CD4-positive, alpha-beta memory T cell (primary cell): ENCODE data around the gene APBB1IP. TPM values are rescaled to one million over a fixed set of nuclear protein-coding genes. Genes with fewer than 3 reads are reported as not detected.

Experiments
- CTCF ChIA-PET: fragments of 350-600 bp; sonication (Branson Sonifier 250); formaldehyde crosslinking; loops from one replicate; lab custom pipeline; 2021; ENCODE audit warnings: inconsistent platforms; ENCODE audit not compliant: partially characterized antibody; lab: Charles Lee
- POLR2A ChIA-PET: fragments of 350-600 bp; sonication (Branson Sonifier 250); formaldehyde crosslinking; loops from one replicate; lab custom pipeline; 2021; ENCODE audit not compliant: partially characterized antibody; lab: Charles Lee
- DNase-seq, 5 donors: peaks; one replicate each; pipeline versions ENCODE4 v3.0.0 to v3.0.0-alpha.2; 2020 to 2022; ENCODE audit warnings: mixed read lengths in 1 of 5
- H3K27ac ChIP-seq: one replicate; pipeline ENCODE4 v1.7.0; 2013; ENCODE audit warnings: low read depth, low read length
- H3K27me3 ChIP-seq: 2 replicates; pipeline ENCODE4 v1.7.0; 2013; ENCODE audit warnings: mild to moderate bottlenecking, low read length, moderate library complexity; ENCODE audit not compliant: insufficient read depth
- H3K36me3 ChIP-seq: 2 replicates; pipeline ENCODE4 v1.7.0; 2013; ENCODE audit warnings: mild to moderate bottlenecking, low read length, moderate library complexity; ENCODE audit not compliant: insufficient read depth
- H3K4me1 ChIP-seq: 2 replicates; pipeline ENCODE4 v1.7.0; 2013; ENCODE audit warnings: mild to moderate bottlenecking, low read length, moderate library complexity; ENCODE audit not compliant: insufficient read depth
- H3K4me3 ChIP-seq, 2 donors: one replicate each; pipeline ENCODE4 v1.7.0; 2013; ENCODE audit warnings: low read length in 2 of 2, mild to moderate bottlenecking in 1 of 2
- H3K9me3 ChIP-seq, 2 donors: one replicate each; pipeline ENCODE4 v1.7.0; 2013; ENCODE audit warnings: low read length in 2 of 2, control low read depth in 1 of 2; ENCODE audit not compliant: control insufficient read depth in 1 of 2
- H3K27ac Mint-ChIP-seq, 7 donors: one replicate each; pipeline ENCODE4 v1.8.0; 2020 to 2021; ENCODE audit warnings: mixed read lengths in 7 of 7, mild to moderate bottlenecking in 6 of 7, inconsistent platforms in 3 of 7, moderate library complexity in 3 of 7
- H3K27me3 Mint-ChIP-seq, 2 donors: one replicate each; pipeline ENCODE4 v1.8.0; 2020 to 2021; ENCODE audit warnings: mixed read lengths in 2 of 2
- H3K36me3 Mint-ChIP-seq, 2 donors: one replicate each; pipeline ENCODE4 v1.8.0; 2020 to 2021; ENCODE audit warnings: mixed read lengths in 2 of 2, inconsistent platforms in 1 of 2, mild to moderate bottlenecking in 1 of 2
- H3K4me1 Mint-ChIP-seq, 4 donors: one replicate each; pipeline ENCODE4 v1.8.0; 2020 to 2021; ENCODE audit warnings: mixed read lengths in 4 of 4, mild to moderate bottlenecking in 1 of 4
- H3K4me3 Mint-ChIP-seq, 8 donors: one replicate each; pipeline ENCODE4 v1.8.0; 2020 to 2021; ENCODE audit warnings: mixed read lengths in 8 of 8, mild to moderate bottlenecking in 7 of 8, moderate library complexity in 6 of 8, inconsistent platforms in 3 of 8
- H3K9me3 Mint-ChIP-seq, 8 donors: one replicate each; pipeline ENCODE4 v1.8.0; 2020 to 2021; ENCODE audit warnings: mixed read lengths in 8 of 8, mild to moderate bottlenecking in 5 of 8, inconsistent platforms in 3 of 8, moderate library complexity in 1 of 8
- intact Hi-C: fragments of 100-400 bp; cut with micrococcal nuclease; formaldehyde crosslinking; loops from one replicate; pipeline ENCODE4 v1.15.1; 2023
- polyA plus RNA-seq, 2 donors: library from polyadenylated mRNA; unstranded; fragments of 300-500 nt; fragmentation: Illumina TruSeq; gene quantifications; one replicate each; pipeline ENCODE4 v1.2.3, GENCODE V29; 2021
- total RNA-seq, 2 experiments: library from RNA; stranded (reverse); gene quantifications; one replicate each; pipeline ENCODE4 v1.2.3, GENCODE V29; 2021

APBB1IP gene
- total and polyA plus RNA-seq, 4 experiments from 2014 or later = 30.6 to 106 (median 95.7) TPM

- no peaks in the 10 kb centered on the region for H3K9me3 ChIP-seq
- intact Hi-C loops = no loop called here
- Mint-ChIP-seq H3K4me1 (peaks cover 0 to 3% (median under 1%) of the 10 kb centered on the region in 4 donors), H3K4me3 (no peak overlapping the region), H3K9me3 (peaks cover 0 to 4% (median 0%) of the 10 kb centered on the region in 8 donors), H3K27ac (no peak overlapping the region), H3K27me3 (peaks cover 0 to 5% of the 10 kb centered on the region in 2 donors), H3K36me3 (peaks cover 0 to 4% of the 10 kb centered on the region in 2 donors)
- no peak overlapping the region for H3K27ac ChIP-seq
- ChIA-PET CTCF (no interaction called here), POLR2A (no interaction called here)
- no peaks in the 10 kb centered on the region for H3K4me1 ChIP-seq
- no peaks in the 10 kb centered on the region for H3K27me3 ChIP-seq
- H3K4me3 ChIP-seq = no peak overlapping the region
- H3K36me3 ChIP-seq = no peaks in the 10 kb centered on the region
- no peak for DNase-seq
Measured at GRCh38 chr10:26410356-26410755, 27.8 kb upstream of the APBB1IP start.

GRCh38 chr10:26412932-26413331 is 25.2 kb upstream of the APBB1IP start:
- H3K4me3 Mint-ChIP-seq = no peak overlapping the region
- Histone ChIP-seq H3K27ac (no peak overlapping the region), H3K4me1 (no peaks in the 10 kb centered on the region), H3K4me3 (no peak overlapping the region), H3K27me3 (no peaks in the 10 kb centered on the region), H3K36me3 (no peaks in the 10 kb centered on the region), H3K9me3 (no peaks in the 10 kb centered on the region)
- intact Hi-C loops = no loop called here
- H3K27ac Mint-ChIP-seq = no peak overlapping the region
- POLR2A ChIA-PET = no interaction called here
- H3K4me1 Mint-ChIP-seq = peaks cover 0 to 1% (median 0%) of the 10 kb centered on the region in 4 donors
- H3K36me3 Mint-ChIP-seq = peaks cover 0 to 4% of the 10 kb centered on the region in 2 donors
- CTCF ChIA-PET = no interaction called here
- H3K27me3 Mint-ChIP-seq = peaks cover 0 to 5% of the 10 kb centered on the region in 2 donors
- DNase-seq = no peak
- H3K9me3 Mint-ChIP-seq = peaks cover 0 to 4% (median 0%) of the 10 kb centered on the region in 8 donors

- H3K27me3 ChIP-seq = no peaks in the 10 kb centered on the region
- H3K9me3 ChIP-seq = no peaks in the 10 kb centered on the region
- DNase-seq = no peak
- H3K4me1 ChIP-seq = no peaks in the 10 kb centered on the region
- Mint-ChIP-seq H3K4me1 (peaks cover 0 to 1% (median 0%) of the 10 kb centered on the region in 4 donors), H3K9me3 (peaks cover 0 to 2% (median 0%) of the 10 kb centered on the region in 8 donors), H3K27ac (no peak overlapping the region), H3K4me3 (no peak overlapping the region), H3K36me3 (peaks cover 0 to 2% of the 10 kb centered on the region in 2 donors), H3K27me3 (peaks cover 0 to 5% of the 10 kb centered on the region in 2 donors)
- POLR2A ChIA-PET = no interaction called here
- H3K27ac ChIP-seq = no peak overlapping the region
- H3K4me3 ChIP-seq = no peak overlapping the region
- CTCF ChIA-PET = no interaction called here
- intact Hi-C loops = no loop called here
- H3K36me3 ChIP-seq = no peaks in the 10 kb centered on the region
Measured at GRCh38 chr10:26413375-26413774, 24.8 kb upstream of the APBB1IP start.

- H3K9me3 Mint-ChIP-seq = no peaks in the 10 kb centered on the region
- peaks cover 0 to 1% of the 10 kb centered on the region in 2 donors for H3K27me3 Mint-ChIP-seq
- H3K9me3 ChIP-seq = no peaks in the 10 kb centered on the region
- DNase-seq = no peak
- H3K4me1 Mint-ChIP-seq = no peaks in the 10 kb centered on the region
- no peak overlapping the region for H3K27ac ChIP-seq
- intact Hi-C loops = no loop called here
- ChIA-PET POLR2A (no interaction called here), CTCF (no interaction called here)
- H3K27ac Mint-ChIP-seq = no peak overlapping the region
- no peaks in the 10 kb centered on the region for H3K36me3 ChIP-seq
- no peaks in the 10 kb centered on the region for H3K4me1 ChIP-seq
- no peak overlapping the region for H3K4me3 ChIP-seq
- no peaks in the 10 kb centered on the region for H3K27me3 ChIP-seq
- H3K4me3 Mint-ChIP-seq = no peak overlapping the region
- H3K36me3 Mint-ChIP-seq = no peaks in the 10 kb centered on the region
Measured at GRCh38 chr10:26417136-26417535, 21.0 kb upstream of the APBB1IP start.

- ChIA-PET CTCF (interaction anchor here (0.6 kb wide), 1 partner anchor 44 kb away, joined by 3 read pairs; no protein-coding TSS in a partner anchor), POLR2A (no interaction called here)
- Histone ChIP-seq H3K27ac (no peak overlapping the region), H3K36me3 (no peaks in the 10 kb centered on the region), H3K4me3 (no peak overlapping the region), H3K27me3 (no peaks in the 10 kb centered on the region), H3K4me1 (no peaks in the 10 kb centered on the region), H3K9me3 (no peaks in the 10 kb centered on the region)
- Mint-ChIP-seq H3K27me3 (no peaks in the 10 kb centered on the region), H3K9me3 (peaks cover 0 to 7% (median 5%) of the 10 kb centered on the region in 8 donors), H3K36me3 (no peaks in the 10 kb centered on the region), H3K4me1 (no peaks in the 10 kb centered on the region), H3K27ac (no peak overlapping the region), H3K4me3 (no peak overlapping the region)
- no peak for DNase-seq
- intact Hi-C loops = no loop called here
Measured at GRCh38 chr10:26422977-26423376, 15.2 kb upstream of the APBB1IP start.

- no peaks in the 10 kb centered on the region for H3K36me3 ChIP-seq
- Mint-ChIP-seq H3K36me3 (no peaks in the 10 kb centered on the region), H3K4me3 (no peak overlapping the region), H3K27ac (no peak overlapping the region), H3K9me3 (peaks cover 0 to 7% (median 5%) of the 10 kb centered on the region in 8 donors), H3K27me3 (no peaks in the 10 kb centered on the region), H3K4me1 (peaks cover 0 to 3% (median under 1%) of the 10 kb centered on the region in 4 donors)
- no peaks in the 10 kb centered on the region for H3K27me3 ChIP-seq
- no peak overlapping the region for H3K27ac ChIP-seq
- POLR2A ChIA-PET = no interaction called here
- no peak overlapping the region for H3K4me3 ChIP-seq
- intact Hi-C loops = no loop called here
- H3K9me3 ChIP-seq = no peaks in the 10 kb centered on the region
- DNase-seq = no peak
- CTCF ChIA-PET = interaction anchor here (0.6 kb wide), 1 partner anchor 43 kb away, joined by 3 read pairs; no protein-coding TSS in a partner anchor
- no peaks in the 10 kb centered on the region for H3K4me1 ChIP-seq
Measured at GRCh38 chr10:26423722-26424121, 14.4 kb upstream of the APBB1IP start.

- H3K36me3 Mint-ChIP-seq = no peaks in the 10 kb centered on the region
- Histone ChIP-seq H3K9me3 (no peaks in the 10 kb centered on the region), H3K4me1 (peaks cover 15% of the 10 kb centered on the region), H3K27me3 (no peaks in the 10 kb centered on the region), H3K36me3 (no peaks in the 10 kb centered on the region), H3K4me3 (no peak overlapping the region), H3K27ac (no peak overlapping the region)
- peak overlapping the region; percentile 57 to 86 (median 75) for H3K27ac Mint-ChIP-seq
- peaks cover 0 to 2% (median 0%) of the 10 kb centered on the region in 8 donors for H3K9me3 Mint-ChIP-seq
- ChIA-PET POLR2A (interaction anchor here (1.6 to 3.4 kb wide), 2 partner anchors 9 to 11 kb away, joined by 4 to 11 read pairs; no protein-coding TSS in a partner anchor), CTCF (interaction anchor here (0.7 to 1.3 kb wide), 3 partner anchors 22 to 126 kb away, joined by 3 read pairs; no protein-coding TSS in a partner anchor)
- peak overlapping the region; percentile 43 to 81 (median 68) for H3K4me3 Mint-ChIP-seq
- H3K4me1 Mint-ChIP-seq = peaks cover 17 to 35% (median 23%) of the 10 kb centered on the region in 4 donors
- intact Hi-C loops = no loop called here
- H3K27me3 Mint-ChIP-seq = no peaks in the 10 kb centered on the region
- DNase-seq = peak; percentile 28 to 55 (median 39)
Measured at GRCh38 chr10:26430641-26431163, 7.4 kb upstream of the APBB1IP start.
